Measurements from ENCODE around the gene HARS1.
"Not testable (repeated sequence)": the region's sequence is repeated elsewhere in the genome, so short reads cannot be mapped to it uniquely, and the experiment has no call there.

DNA sequence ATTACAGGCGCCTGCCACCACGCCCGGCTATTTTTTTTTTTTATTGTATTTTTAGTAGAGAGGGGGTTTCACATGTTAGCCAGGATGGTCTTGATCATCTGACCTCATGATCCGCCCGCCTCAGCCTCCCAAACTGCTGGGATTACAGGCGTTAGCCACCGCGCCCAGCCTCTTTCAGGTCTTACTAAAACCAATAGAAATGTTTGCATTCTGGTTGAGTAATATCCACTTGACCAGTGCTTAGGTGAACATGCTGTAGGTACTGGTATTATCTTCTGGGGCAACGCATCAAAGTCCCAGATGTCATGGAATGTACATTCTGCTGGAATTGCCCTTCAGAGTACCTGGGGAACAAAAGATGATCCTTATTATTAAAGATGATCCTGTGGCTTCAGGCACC is 17.6 kb upstream of the HARS1 start:
- TF ChIP-seq EZH2 (IDR thresholded peaks at IDR 0.05; ENCODE audit: borderline replicate concordance, low read length), result not testable (repeated sequence)
- TF ChIP-seq, protein P1, sequence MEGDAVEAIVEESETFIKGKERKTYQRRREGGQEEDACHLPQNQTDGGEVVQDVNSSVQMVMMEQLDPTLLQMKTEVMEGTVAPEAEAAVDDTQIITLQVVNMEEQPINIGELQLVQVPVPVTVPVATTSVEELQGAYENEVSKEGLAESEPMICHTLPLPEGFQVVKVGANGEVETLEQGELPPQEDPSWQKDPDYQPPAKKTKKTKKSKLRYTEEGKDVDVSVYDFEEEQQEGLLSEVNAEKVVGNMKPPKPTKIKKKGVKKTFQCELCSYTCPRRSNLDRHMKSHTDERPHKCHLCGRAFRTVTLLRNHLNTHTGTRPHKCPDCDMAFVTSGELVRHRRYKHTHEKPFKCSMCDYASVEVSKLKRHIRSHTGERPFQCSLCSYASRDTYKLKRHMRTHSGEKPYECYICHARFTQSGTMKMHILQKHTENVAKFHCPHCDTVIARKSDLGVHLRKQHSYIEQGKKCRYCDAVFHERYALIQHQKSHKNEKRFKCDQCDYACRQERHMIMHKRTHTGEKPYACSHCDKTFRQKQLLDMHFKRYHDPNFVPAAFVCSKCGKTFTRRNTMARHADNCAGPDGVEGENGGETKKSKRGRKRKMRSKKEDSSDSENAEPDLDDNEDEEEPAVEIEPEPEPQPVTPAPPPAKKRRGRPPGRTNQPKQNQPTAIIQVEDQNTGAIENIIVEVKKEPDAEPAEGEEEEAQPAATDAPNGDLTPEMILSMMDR (IDR thresholded peaks at IDR 0.05; ENCODE audit: low read length), result not testable (repeated sequence)
